HEK293 (cell line): ENCODE measurements around the gene KCNF1.
A peak's percentile ranks its signal among the peaks of the same experiment; 100 is the strongest.

Source experiments
- GLIS2 ChIP-seq: fragments of 450-650 bp; formaldehyde crosslinking; IDR thresholded peaks from 2 replicates; pipeline ENCODE4 v1.5.1; 2016; ENCODE audit warnings: missing biosample characterization, missing genetic modification characterization
- MZF1 ChIP-seq: fragments of 450-650 bp; formaldehyde crosslinking; IDR thresholded peaks from 2 replicates; pipeline ENCODE4 v1.5.1; 2017; ENCODE audit warnings: missing biosample characterization, missing genetic modification characterization, borderline replicate concordance
- TRIM28 ChIP-seq: IDR thresholded peaks from 2 replicates; pipeline ENCODE4 v1.6.1; 2011; ENCODE audit warnings: low read length, control low read depth, borderline replicate concordance
- ZBTB20 ChIP-seq: fragments of 450-650 bp; formaldehyde crosslinking; IDR thresholded peaks from 2 replicates; pipeline ENCODE4 v1.5.1; 2016; ENCODE audit warnings: missing biosample characterization, missing genetic modification characterization
- ZFP41 ChIP-seq: fragments of 450-650 bp; formaldehyde crosslinking; IDR thresholded peaks from 2 replicates; pipeline ENCODE4 v1.5.1; 2016; ENCODE audit warnings: missing biosample characterization, missing genetic modification characterization, borderline replicate concordance
- ZIC2 ChIP-seq: fragments of 450-650 bp; formaldehyde crosslinking; IDR thresholded peaks from 2 replicates; pipeline ENCODE4 v1.5.1; 2016; ENCODE audit warnings: missing biosample characterization, missing genetic modification characterization
- ZNF112 ChIP-seq: fragments of 450-650 bp; formaldehyde crosslinking; IDR thresholded peaks from 2 replicates; pipeline ENCODE4 v1.5.0; 2017; ENCODE audit warnings: missing biosample characterization, missing genetic modification characterization
- ZNF157 ChIP-seq: fragments of 450-650 bp; formaldehyde crosslinking; IDR thresholded peaks from 2 replicates; pipeline ENCODE4 v1.5.1; 2016; ENCODE audit warnings: missing biosample characterization, missing genetic modification characterization
- ZNF302 ChIP-seq: fragments of 450-650 bp; formaldehyde crosslinking; IDR thresholded peaks from 2 replicates; pipeline ENCODE4 v1.5.1; 2016; ENCODE audit warnings: missing biosample characterization, missing genetic modification characterization, low read depth
- ZNF335 ChIP-seq: fragments of 450-650 bp; formaldehyde crosslinking; conservative IDR thresholded peaks from 2 replicates; pipeline ENCODE4 v1.5.1; 2016; ENCODE audit warnings: missing biosample characterization, missing genetic modification characterization
- ZNF560 ChIP-seq: fragments of 450-650 bp; formaldehyde crosslinking; IDR thresholded peaks from 2 replicates; pipeline ENCODE4 v1.5.1; 2017; ENCODE audit warnings: missing biosample characterization, missing genetic modification characterization, borderline replicate concordance
- ZNF621 ChIP-seq: fragments of 450-650 bp; formaldehyde crosslinking; IDR thresholded peaks from 2 replicates; pipeline ENCODE4 v1.5.1; 2017; ENCODE audit warnings: missing biosample characterization, missing genetic modification characterization
- ZNF670 ChIP-seq: fragments of 450-650 bp; formaldehyde crosslinking; IDR thresholded peaks from 2 replicates; pipeline ENCODE4 v1.5.1; 2016; ENCODE audit warnings: missing biosample characterization, missing genetic modification characterization, low read depth
- ZNF707 ChIP-seq: fragments of 450-650 bp; formaldehyde crosslinking; IDR thresholded peaks from 2 replicates; pipeline ENCODE4 v1.5.1; 2016; ENCODE audit warnings: missing biosample characterization, missing genetic modification characterization
- ZNF777 ChIP-seq: fragments of 450-650 bp; formaldehyde crosslinking; IDR thresholded peaks from 2 replicates; pipeline ENCODE4 v1.5.1; 2017; ENCODE audit warnings: missing biosample characterization, missing genetic modification characterization, borderline replicate concordance
- ZSCAN16 ChIP-seq: fragments of 450-650 bp; formaldehyde crosslinking; IDR thresholded peaks from 2 replicates; pipeline ENCODE4 v1.5.1; 2016; ENCODE audit warnings: missing biosample characterization, missing genetic modification characterization
- TF ChIP-seq, protein P1 (sequence below): fragments of 450-650 bp; formaldehyde crosslinking; IDR thresholded peaks from 2 replicates; pipeline ENCODE4 v1.5.1; 2016; ENCODE audit warnings: missing biosample characterization, missing genetic modification characterization
- TF ChIP-seq, protein P2 (sequence below): fragments of 450-650 bp; formaldehyde crosslinking; IDR thresholded peaks from 2 replicates; pipeline ENCODE4 v1.5.1; 2016; ENCODE audit warnings: missing biosample characterization, missing genetic modification characterization
- TF ChIP-seq, protein P3 (sequence below): fragments of 450-650 bp; IDR thresholded peaks from 2 replicates; pipeline ENCODE4 v1.5.1; 2018; ENCODE audit warnings: missing biosample characterization, mild to moderate bottlenecking, missing genetic modification characterization
- TF ChIP-seq, protein P4 (sequence below): fragments of 450-650 bp; formaldehyde crosslinking; conservative IDR thresholded peaks from 2 replicates; pipeline ENCODE4 v1.5.1; 2016; ENCODE audit warnings: low read depth, missing biosample characterization, missing genetic modification characterization
- TF ChIP-seq, protein P5 (sequence below): fragments of 450-650 bp; formaldehyde crosslinking; IDR thresholded peaks from 2 replicates; pipeline ENCODE4 v1.5.1; 2017; ENCODE audit warnings: missing biosample characterization, missing genetic modification characterization
- TF ChIP-seq, protein P6 (sequence below): fragments of 450-650 bp; formaldehyde crosslinking; IDR thresholded peaks from 2 replicates; pipeline ENCODE4 v1.5.1; 2016; ENCODE audit warnings: missing biosample characterization, missing genetic modification characterization

The KCNF1 gene

DNA sequence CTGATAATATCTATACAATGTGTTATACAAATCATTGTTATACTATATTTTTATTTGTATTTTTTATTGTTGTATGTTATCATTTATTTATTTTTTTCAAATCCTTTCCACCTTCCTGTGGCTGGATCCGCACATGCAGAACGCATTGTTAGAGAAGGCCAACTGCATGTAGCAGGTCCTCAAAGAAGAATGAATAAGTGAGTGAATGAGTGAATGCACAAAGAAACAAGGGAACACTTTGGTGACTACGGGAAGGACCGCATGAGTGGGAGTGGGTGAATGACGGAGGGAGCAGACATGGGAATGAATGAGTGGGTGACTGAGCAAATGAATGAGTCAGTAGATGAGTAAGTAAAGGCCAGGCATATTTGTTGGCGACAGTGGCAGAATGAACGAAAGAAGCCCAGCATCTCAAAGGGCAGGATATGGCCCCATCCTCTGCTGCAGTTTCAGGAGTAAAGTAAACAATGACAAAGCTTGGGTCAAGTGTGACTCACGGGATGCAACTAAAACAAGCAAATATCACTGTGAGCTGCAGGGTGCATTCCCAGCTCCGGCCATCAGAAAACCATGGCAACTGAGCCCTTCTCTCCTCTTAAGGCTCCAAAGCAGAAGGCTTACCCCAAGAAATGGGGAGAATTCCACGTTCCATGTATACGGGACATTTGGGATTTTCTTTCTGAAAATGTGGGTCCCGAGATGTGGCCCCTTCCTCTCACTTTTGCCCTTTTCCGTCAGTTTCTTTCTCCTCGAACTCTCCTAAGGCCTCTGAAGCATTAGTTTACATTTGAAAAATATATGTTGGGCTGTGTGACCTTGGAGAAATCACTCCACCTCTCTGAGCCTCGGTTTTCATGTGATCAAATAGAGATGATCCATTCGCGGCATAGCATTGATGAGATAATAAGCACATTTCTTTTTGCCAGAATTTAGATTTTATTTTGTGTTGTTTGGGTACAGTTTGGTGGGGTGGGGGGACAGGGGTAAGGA is 24.5 kb downstream of the KCNF1 start (continued):
- TF ChIP-seq, protein P1, sequence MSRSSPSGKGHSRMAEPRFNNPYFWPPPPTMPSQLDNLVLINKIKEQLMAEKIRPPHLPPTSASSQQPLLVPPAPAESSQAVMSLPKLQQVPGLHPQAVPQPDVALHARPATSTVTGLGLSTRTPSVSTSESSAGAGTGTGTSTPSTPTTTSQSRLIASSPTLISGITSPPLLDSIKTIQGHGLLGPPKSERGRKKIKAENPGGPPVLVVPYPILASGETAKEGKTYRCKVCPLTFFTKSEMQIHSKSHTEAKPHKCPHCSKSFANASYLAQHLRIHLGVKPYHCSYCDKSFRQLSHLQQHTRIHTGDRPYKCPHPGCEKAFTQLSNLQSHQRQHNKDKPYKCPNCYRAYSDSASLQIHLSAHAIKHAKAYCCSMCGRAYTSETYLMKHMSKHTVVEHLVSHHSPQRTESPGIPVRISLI (tag by site-specific recombination): no peak
- TF ChIP-seq ZIC2 (peak; percentile 49), ZNF707 (tag by site-specific recombination) (no peak), ZNF157 (tag by site-specific recombination) (no peak), ZNF335 (peak; percentile 71), ZNF302 (no peak), MZF1 (tag by site-specific recombination) (no peak), ZBTB20 (tag by site-specific recombination) (no peak), ZNF670 (tag by site-specific recombination) (no peak), TRIM28 (0 out of 2 replicates have a peak, but pooled peaks have one; percentile 45), ZFP41 (tag by site-specific recombination) (no peak), ZNF777 (no peak), GLIS2 (tag by site-specific recombination) (no peak), ZNF112 (tag by site-specific recombination) (no peak), ZNF621 (tag by site-specific recombination) (no peak), ZNF560 (tag by site-specific recombination) (no peak), ZSCAN16 (tag by site-specific recombination) (no peak)
- TF ChIP-seq, protein P2, sequence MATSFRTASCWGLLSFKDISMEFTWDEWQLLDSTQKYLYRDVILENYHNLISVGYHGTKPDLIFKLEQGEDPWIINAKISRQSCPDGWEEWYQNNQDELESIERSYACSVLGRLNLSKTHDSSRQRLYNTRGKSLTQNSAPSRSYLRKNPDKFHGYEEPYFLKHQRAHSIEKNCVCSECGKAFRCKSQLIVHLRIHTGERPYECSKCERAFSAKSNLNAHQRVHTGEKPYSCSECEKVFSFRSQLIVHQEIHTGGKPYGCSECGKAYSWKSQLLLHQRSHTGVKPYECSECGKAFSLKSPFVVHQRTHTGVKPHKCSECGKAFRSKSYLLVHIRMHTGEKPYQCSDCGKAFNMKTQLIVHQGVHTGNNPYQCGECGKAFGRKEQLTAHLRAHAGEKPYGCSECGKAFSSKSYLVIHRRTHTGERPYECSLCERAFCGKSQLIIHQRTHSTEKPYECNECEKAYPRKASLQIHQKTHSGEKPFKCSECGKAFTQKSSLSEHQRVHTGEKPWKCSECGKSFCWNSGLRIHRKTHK (tag by site-specific recombination): no peak
- TF ChIP-seq, protein P3, sequence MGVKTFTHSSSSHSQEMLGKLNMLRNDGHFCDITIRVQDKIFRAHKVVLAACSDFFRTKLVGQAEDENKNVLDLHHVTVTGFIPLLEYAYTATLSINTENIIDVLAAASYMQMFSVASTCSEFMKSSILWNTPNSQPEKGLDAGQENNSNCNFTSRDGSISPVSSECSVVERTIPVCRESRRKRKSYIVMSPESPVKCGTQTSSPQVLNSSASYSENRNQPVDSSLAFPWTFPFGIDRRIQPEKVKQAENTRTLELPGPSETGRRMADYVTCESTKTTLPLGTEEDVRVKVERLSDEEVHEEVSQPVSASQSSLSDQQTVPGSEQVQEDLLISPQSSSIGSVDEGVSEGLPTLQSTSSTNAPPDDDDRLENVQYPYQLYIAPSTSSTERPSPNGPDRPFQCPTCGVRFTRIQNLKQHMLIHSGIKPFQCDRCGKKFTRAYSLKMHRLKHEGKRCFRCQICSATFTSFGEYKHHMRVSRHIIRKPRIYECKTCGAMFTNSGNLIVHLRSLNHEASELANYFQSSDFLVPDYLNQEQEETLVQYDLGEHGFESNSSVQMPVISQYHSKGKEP: peak; percentile 77
- TF ChIP-seq, protein P4, sequence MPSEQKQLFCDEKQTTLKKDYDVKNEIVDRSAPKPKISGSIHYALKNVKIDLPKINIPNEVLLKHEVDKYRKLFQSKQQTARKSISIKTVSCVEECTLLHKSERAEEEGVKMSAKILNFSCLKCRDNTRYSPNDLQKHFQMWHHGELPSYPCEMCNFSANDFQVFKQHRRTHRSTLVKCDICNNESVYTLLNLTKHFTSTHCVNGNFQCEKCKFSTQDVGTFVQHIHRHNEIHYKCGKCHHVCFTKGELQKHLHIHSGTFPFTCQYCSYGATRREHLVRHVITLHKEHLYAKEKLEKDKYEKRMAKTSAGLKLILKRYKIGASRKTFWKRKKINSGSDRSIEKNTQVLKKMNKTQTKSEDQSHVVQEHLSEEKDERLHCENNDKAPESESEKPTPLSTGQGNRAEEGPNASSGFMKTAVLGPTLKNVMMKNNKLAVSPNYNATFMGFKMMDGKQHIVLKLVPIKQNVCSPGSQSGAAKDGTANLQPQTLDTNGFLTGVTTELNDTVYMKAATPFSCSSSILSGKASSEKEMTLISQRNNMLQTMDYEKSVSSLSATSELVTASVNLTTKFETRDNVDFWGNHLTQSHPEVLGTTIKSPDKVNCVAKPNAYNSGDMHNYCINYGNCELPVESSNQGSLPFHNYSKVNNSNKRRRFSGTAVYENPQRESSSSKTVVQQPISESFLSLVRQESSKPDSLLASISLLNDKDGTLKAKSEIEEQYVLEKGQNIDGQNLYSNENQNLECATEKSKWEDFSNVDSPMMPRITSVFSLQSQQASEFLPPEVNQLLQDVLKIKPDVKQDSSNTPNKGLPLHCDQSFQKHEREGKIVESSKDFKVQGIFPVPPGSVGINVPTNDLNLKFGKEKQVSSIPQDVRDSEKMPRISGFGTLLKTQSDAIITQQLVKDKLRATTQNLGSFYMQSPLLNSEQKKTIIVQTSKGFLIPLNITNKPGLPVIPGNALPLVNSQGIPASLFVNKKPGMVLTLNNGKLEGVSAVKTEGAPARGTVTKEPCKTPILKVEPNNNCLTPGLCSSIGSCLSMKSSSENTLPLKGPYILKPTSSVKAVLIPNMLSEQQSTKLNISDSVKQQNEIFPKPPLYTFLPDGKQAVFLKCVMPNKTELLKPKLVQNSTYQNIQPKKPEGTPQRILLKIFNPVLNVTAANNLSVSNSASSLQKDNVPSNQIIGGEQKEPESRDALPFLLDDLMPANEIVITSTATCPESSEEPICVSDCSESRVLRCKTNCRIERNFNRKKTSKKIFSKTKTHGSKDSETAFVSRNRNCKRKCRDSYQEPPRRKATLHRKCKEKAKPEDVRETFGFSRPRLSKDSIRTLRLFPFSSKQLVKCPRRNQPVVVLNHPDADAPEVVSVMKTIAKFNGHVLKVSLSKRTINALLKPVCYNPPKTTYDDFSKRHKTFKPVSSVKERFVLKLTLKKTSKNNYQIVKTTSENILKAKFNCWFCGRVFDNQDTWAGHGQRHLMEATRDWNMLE (tag by site-specific recombination): no peak
- TF ChIP-seq, protein P5, sequence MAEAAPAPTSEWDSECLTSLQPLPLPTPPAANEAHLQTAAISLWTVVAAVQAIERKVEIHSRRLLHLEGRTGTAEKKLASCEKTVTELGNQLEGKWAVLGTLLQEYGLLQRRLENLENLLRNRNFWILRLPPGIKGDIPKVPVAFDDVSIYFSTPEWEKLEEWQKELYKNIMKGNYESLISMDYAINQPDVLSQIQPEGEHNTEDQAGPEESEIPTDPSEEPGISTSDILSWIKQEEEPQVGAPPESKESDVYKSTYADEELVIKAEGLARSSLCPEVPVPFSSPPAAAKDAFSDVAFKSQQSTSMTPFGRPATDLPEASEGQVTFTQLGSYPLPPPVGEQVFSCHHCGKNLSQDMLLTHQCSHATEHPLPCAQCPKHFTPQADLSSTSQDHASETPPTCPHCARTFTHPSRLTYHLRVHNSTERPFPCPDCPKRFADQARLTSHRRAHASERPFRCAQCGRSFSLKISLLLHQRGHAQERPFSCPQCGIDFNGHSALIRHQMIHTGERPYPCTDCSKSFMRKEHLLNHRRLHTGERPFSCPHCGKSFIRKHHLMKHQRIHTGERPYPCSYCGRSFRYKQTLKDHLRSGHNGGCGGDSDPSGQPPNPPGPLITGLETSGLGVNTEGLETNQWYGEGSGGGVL: no peak
- TF ChIP-seq, protein P6, sequence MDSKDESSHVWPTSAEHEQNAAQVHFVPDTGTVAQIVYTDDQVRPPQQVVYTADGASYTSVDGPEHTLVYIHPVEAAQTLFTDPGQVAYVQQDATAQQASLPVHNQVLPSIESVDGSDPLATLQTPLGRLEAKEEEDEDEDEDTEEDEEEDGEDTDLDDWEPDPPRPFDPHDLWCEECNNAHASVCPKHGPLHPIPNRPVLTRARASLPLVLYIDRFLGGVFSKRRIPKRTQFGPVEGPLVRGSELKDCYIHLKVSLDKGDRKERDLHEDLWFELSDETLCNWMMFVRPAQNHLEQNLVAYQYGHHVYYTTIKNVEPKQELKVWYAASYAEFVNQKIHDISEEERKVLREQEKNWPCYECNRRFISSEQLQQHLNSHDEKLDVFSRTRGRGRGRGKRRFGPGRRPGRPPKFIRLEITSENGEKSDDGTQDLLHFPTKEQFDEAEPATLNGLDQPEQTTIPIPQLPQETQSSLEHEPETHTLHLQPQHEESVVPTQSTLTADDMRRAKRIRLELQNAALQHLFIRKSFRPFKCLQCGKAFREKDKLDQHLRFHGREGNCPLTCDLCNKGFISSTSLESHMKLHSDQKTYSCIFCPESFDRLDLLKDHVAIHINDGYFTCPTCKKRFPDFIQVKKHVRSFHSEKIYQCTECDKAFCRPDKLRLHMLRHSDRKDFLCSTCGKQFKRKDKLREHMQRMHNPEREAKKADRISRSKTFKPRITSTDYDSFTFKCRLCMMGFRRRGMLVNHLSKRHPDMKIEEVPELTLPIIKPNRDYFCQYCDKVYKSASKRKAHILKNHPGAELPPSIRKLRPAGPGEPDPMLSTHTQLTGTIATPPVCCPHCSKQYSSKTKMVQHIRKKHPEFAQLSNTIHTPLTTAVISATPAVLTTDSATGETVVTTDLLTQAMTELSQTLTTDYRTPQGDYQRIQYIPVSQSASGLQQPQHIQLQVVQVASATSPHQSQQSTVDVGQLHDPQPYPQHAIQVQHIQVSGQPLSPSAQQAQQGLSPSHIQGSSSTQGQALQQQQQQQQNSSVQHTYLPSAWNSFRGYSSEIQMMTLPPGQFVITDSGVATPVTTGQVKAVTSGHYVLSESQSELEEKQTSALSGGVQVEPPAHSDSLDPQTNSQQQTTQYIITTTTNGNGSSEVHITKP (tag by site-specific recombination): no peak
